Suprapubic skin (tissue), 4 donors: ENCODE data around the gene FARS2. TPM values are rescaled to one million over a fixed set of nuclear protein-coding genes. Genes with fewer than 3 reads are reported as not detected.
"Not testable (repeated sequence)": the region's sequence is repeated elsewhere in the genome, so short reads cannot be mapped to it uniquely, and the experiment has no call there.

Experiments
- DNase-seq, 2 donors: peaks; one replicate each; pipeline ENCODE4 v3.0.0-alpha.2; 2019; ENCODE audit warnings: low spot score in 2 of 2
- H3K27ac ChIP-seq: fragments of 200-600 bp; sonication (generic); one replicate; pipeline ENCODE4 v1.5.1; 2019
- H3K27me3 ChIP-seq: fragments of 200-600 bp; sonication (generic); one replicate; pipeline ENCODE4 v1.5.1; 2019
- H3K36me3 ChIP-seq: fragments of 200-600 bp; sonication (generic); one replicate; pipeline ENCODE4 v1.5.1; 2019
- H3K4me1 ChIP-seq: fragments of 200-600 bp; sonication (generic); one replicate; pipeline ENCODE4 v1.5.1; 2019
- H3K4me3 ChIP-seq: fragments of 200-600 bp; sonication (generic); one replicate; pipeline ENCODE4 v1.5.1; 2019; ENCODE audit warnings: mild to moderate bottlenecking
- H3K9me3 ChIP-seq: fragments of 200-600 bp; sonication (generic); one replicate; pipeline ENCODE4 v1.5.1; 2019
- EP300 ChIP-seq: sonication (generic); formaldehyde crosslinking; IDR thresholded peaks from one replicate; pipeline ENCODE4 v1.6.1; 2017; ENCODE audit warnings: antibody characterized with exemption
- POLR2A ChIP-seq, 2 donors: fragments of 450-650 bp; IDR thresholded peaks; one replicate each; pipeline ENCODE4 v1.6.1; 2017; ENCODE audit warnings: antibody characterized with exemption in 2 of 2, mild to moderate bottlenecking in 2 of 2, moderate library complexity in 2 of 2
- POLR2AphosphoS5 ChIP-seq, 3 donors: sonication (generic); formaldehyde crosslinking; IDR thresholded peaks; one replicate each; pipeline ENCODE4 v1.6.1; 2017; ENCODE audit warnings: antibody characterized with exemption in 3 of 3
- WGBS: methylation state at CpG from one replicate; pipeline ENCODE4 v1.1.5; 2018; 5-methylcytosine and 5-hydroxymethylcytosine counted together
- total RNA-seq, 4 donors: library from RNA; depleted of rRNA; stranded (reverse); fragments of >200 nt; gene quantifications; one replicate each; pipeline ENCODE4 v1.1.0, GENCODE V29; 2016
- TF ChIP-seq, protein P1 (sequence below), 2 donors: fragments of 200-600 bp in 1 of 2; fragments of 450-650 bp in 1 of 2; sonication (generic) in 1 of 2; IDR thresholded peaks; one replicate each; pipeline ENCODE4 v1.5.1; 2016 to 2019; ENCODE audit warnings: antibody characterized with exemption in 2 of 2, mild to moderate bottlenecking in 1 of 2, moderate library complexity in 1 of 2

FARS2 gene
- total RNA-seq, 4 donors from 2014 or later: 15.0 to 22.4 (median 20.1) TPM

GRCh38 chr6:5645328-5646290 is 384.3 kb downstream of the FARS2 start:
- DNase-seq: no peak
- Histone ChIP-seq H3K9me3 (peaks cover 5% of the 10 kb centered on the region), H3K4me1 (no peaks in the 10 kb centered on the region), H3K36me3 (peaks cover 2% of the 10 kb centered on the region), H3K27ac (no peak overlapping the region), H3K27me3 (no peaks in the 10 kb centered on the region), H3K4me3 (no peak overlapping the region)
- TF ChIP-seq POLR2A (IDR thresholded peaks at IDR 0.05) (no peak), POLR2AphosphoS5 (IDR thresholded peaks at IDR 0.05) (no peak), EP300 (no peak)
- TF ChIP-seq, protein P1, sequence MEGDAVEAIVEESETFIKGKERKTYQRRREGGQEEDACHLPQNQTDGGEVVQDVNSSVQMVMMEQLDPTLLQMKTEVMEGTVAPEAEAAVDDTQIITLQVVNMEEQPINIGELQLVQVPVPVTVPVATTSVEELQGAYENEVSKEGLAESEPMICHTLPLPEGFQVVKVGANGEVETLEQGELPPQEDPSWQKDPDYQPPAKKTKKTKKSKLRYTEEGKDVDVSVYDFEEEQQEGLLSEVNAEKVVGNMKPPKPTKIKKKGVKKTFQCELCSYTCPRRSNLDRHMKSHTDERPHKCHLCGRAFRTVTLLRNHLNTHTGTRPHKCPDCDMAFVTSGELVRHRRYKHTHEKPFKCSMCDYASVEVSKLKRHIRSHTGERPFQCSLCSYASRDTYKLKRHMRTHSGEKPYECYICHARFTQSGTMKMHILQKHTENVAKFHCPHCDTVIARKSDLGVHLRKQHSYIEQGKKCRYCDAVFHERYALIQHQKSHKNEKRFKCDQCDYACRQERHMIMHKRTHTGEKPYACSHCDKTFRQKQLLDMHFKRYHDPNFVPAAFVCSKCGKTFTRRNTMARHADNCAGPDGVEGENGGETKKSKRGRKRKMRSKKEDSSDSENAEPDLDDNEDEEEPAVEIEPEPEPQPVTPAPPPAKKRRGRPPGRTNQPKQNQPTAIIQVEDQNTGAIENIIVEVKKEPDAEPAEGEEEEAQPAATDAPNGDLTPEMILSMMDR (IDR thresholded peaks at IDR 0.05): no peak
- 70% methylated on average over 13 of the region's 13 CpGs for WGBS

GRCh38 chr6:5652406-5653137 is 391.3 kb downstream of the FARS2 start:
- Histone ChIP-seq H3K27ac (no peak overlapping the region), H3K27me3 (no peaks in the 10 kb centered on the region), H3K4me3 (no peak overlapping the region), H3K4me1 (no peaks in the 10 kb centered on the region), H3K9me3 (no peaks in the 10 kb centered on the region), H3K36me3 (no peaks in the 10 kb centered on the region)
- TF ChIP-seq, protein P1 (IDR thresholded peaks at IDR 0.05): no peak
- no peak for TF ChIP-seq POLR2AphosphoS5 (IDR thresholded peaks at IDR 0.05)
- TF ChIP-seq EP300: no peak
- TF ChIP-seq POLR2A (IDR thresholded peaks at IDR 0.05): no peak
- no peak for DNase-seq
- 94% methylated on average over 17 of the region's 17 CpGs for WGBS

GRCh38 chr6:5653801-5654200 is 392.5 kb downstream of the FARS2 start:
- Histone ChIP-seq H3K36me3 (no peaks in the 10 kb centered on the region), H3K27me3 (no peaks in the 10 kb centered on the region), H3K4me1 (no peaks in the 10 kb centered on the region), H3K4me3 (no peak overlapping the region), H3K9me3 (no peaks in the 10 kb centered on the region), H3K27ac (no peak overlapping the region)
- 84% methylated on average over 5 of the region's 5 CpGs for WGBS
- no peak for DNase-seq
- TF ChIP-seq, protein P1 (IDR thresholded peaks at IDR 0.05): no peak
- TF ChIP-seq EP300: no peak
- TF ChIP-seq POLR2A (IDR thresholded peaks at IDR 0.05): no peak
- TF ChIP-seq POLR2AphosphoS5 (IDR thresholded peaks at IDR 0.05): no peak

- no peaks in the 10 kb centered on the region for H3K9me3 ChIP-seq
- H3K4me1 ChIP-seq: no peaks in the 10 kb centered on the region
- 98% methylated on average over 3 of the region's 3 CpGs for WGBS
- no peaks in the 10 kb centered on the region for H3K27me3 ChIP-seq
- TF ChIP-seq EP300 (no peak), POLR2AphosphoS5 (IDR thresholded peaks at IDR 0.05) (no peak), POLR2A (IDR thresholded peaks at IDR 0.05) (no peak)
- TF ChIP-seq, protein P1 (IDR thresholded peaks at IDR 0.05): no peak
- no peak overlapping the region for H3K27ac ChIP-seq
- H3K36me3 ChIP-seq: no peaks in the 10 kb centered on the region
- no peak for DNase-seq
- no peak overlapping the region for H3K4me3 ChIP-seq
Observed at GRCh38 chr6:5656226-5656625, 394.9 kb downstream of the FARS2 start.

GRCh38 chr6:5656695-5657094 is 395.4 kb downstream of the FARS2 start:
- H3K27me3 ChIP-seq, H3K27ac ChIP-seq, DNase-seq, H3K4me1 ChIP-seq, H3K9me3 ChIP-seq, H3K4me3 ChIP-seq, H3K36me3 ChIP-seq: not testable (repeated sequence)
- WGBS: 92% methylated on average over 6 of the region's 6 CpGs
